GM23248 (cell line): ENCODE measurements around the gene GDI1.

Source experiments
- EZH2 ChIP-seq: fragments of 200-600 bp; sonication (generic); IDR thresholded peaks from 2 replicates; pipeline ENCODE4 v1.6.1; 2018; ENCODE audit warnings: antibody characterized with exemption, mild to moderate bottlenecking; ENCODE audit not compliant: insufficient read depth, poor library complexity, severe bottlenecking
- EZH2phosphoT487 ChIP-seq: fragments of 200-600 bp; sonication (generic); IDR thresholded peaks from 2 replicates; pipeline ENCODE4 v1.6.1; 2018; ENCODE audit warnings: antibody characterized with exemption, moderate library complexity, mild to moderate bottlenecking, low read depth; ENCODE audit not compliant: insufficient read depth

- TF ChIP-seq EZH2 (no peak), EZH2phosphoT487 (no peak)
Measured at GRCh38 chrX:154446430-154446829, 9.5 kb downstream of the GDI1 start.
